ENCODE measurements around the gene CAMTA2. TPM values are rescaled to one million over a fixed set of nuclear protein-coding genes. Genes with fewer than 3 reads are reported as not detected.
"Not testable (repeated sequence)": the region's sequence is repeated elsewhere in the genome, so short reads cannot be mapped to it uniquely, and the experiment has no call there.

Gene CAMTA2
- total RNA-seq, 1 donor from 2014 or later = 12.5 TPM

DNA sequence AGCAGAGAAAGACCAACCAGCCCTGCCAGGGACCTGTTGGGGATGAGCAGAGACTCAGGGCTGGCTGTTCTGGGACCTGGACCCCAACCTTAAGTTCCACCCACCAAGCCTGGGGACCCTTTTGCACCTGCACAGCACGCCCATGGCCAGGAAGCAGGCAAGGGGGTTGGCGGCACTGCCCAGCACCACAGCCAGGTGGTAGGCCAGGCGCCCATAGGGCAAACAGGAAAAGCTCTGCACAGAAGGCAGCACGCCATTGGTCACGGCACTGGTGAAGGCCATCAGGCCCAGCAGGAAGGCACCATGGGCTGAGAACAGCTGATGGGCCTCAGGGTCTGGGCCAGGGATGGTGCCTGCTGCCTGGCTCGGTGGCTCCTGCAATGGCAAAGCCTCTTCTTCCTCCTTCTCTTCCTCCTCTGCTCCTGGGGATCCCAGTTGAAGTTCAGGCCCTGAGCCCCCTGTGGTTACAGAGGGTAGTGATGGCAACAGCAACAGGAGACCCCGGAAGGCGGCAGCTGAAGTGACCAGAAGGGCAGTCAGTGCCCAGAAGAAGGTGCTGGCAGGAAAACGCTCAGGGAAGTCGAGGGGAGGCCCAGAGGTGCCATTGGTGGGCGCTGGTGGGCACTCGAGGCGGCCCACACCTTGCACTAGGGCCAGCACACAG is 46.0 kb upstream of the CAMTA2 start:
- Mint-ChIP-seq H3K27ac (ENCODE audit: unreplicated experiment) (no peak overlapping the region), H3K4me3 (no peak overlapping the region), H3K36me3 (ENCODE audit: low read depth) (no peaks in the 10 kb centered on the region), H3K9me3 (no peaks in the 10 kb centered on the region), H3K27me3 (ENCODE audit: low read depth) (peaks cover 52% of the 10 kb centered on the region), H3K4me1 (peaks cover 5% of the 10 kb centered on the region)
- no peak for DNase-seq (ENCODE audit: low read depth, low spot score)
- TF ChIP-seq, protein P1, sequence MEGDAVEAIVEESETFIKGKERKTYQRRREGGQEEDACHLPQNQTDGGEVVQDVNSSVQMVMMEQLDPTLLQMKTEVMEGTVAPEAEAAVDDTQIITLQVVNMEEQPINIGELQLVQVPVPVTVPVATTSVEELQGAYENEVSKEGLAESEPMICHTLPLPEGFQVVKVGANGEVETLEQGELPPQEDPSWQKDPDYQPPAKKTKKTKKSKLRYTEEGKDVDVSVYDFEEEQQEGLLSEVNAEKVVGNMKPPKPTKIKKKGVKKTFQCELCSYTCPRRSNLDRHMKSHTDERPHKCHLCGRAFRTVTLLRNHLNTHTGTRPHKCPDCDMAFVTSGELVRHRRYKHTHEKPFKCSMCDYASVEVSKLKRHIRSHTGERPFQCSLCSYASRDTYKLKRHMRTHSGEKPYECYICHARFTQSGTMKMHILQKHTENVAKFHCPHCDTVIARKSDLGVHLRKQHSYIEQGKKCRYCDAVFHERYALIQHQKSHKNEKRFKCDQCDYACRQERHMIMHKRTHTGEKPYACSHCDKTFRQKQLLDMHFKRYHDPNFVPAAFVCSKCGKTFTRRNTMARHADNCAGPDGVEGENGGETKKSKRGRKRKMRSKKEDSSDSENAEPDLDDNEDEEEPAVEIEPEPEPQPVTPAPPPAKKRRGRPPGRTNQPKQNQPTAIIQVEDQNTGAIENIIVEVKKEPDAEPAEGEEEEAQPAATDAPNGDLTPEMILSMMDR (conservative IDR thresholded peaks at IDR 0.05) = no peak

- Mint-ChIP-seq H3K4me1 (peaks cover 5% of the 10 kb centered on the region), H3K27me3 (ENCODE audit: low read depth) (peaks cover 52% of the 10 kb centered on the region), H3K9me3 (no peaks in the 10 kb centered on the region), H3K4me3 (no peak overlapping the region), H3K36me3 (ENCODE audit: low read depth) (no peaks in the 10 kb centered on the region), H3K27ac (ENCODE audit: unreplicated experiment) (no peak overlapping the region)
- TF ChIP-seq, protein P1 (conservative IDR thresholded peaks at IDR 0.05) = no peak
- no peak for DNase-seq (ENCODE audit: low read depth, low spot score)
Observed at GRCh38 chr17:5032865-5033264, 45.4 kb upstream of the CAMTA2 start.

DNA sequence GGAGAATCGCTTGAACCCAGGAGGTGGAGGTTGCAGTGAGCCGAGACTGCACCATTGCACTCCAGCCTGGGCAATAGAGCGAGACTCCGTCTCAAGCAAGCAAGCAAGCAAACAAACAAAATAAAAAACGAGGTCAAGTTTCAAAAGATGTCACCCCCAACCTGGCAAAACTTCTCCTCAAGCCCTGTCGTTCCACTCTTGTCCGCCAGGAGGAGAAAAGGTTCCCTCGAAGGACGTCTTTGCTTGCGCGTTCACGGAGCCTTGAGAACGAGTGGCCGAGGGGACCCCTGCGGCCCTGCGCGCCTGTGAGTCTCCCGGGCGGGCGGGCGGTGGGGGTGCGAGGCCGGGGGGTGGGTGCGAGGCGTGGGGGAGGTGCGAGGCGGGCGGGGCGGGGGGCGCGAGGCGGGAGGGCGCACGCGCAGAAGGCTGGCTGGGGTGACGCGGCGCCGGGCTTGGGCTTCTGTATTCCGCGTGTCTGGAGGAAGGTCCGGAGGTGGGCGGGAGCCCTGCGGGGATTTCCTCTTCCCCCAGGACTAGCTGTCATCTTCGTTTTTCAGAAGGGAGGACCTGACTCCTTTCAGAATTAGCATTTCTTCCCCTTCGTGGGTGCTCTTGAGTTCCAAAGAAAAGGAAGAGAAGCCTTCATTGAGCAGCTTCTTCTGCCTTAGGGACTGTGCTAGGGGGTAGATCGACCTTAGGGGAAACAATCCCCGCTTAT is 44.0 kb upstream of the CAMTA2 start:
- Mint-ChIP-seq H3K4me1 (peaks cover 5% of the 10 kb centered on the region), H3K36me3 (ENCODE audit: low read depth) (no peaks in the 10 kb centered on the region), H3K27me3 (ENCODE audit: low read depth) (peaks cover 43% of the 10 kb centered on the region), H3K27ac (ENCODE audit: unreplicated experiment) (no peak overlapping the region), H3K9me3 (no peaks in the 10 kb centered on the region), H3K4me3 (peak overlapping the region; percentile 73)
- peak; percentile 89 for DNase-seq (ENCODE audit: low read depth, low spot score)
- TF ChIP-seq, protein P1 (conservative IDR thresholded peaks at IDR 0.05) = peak; percentile 75

DNA sequence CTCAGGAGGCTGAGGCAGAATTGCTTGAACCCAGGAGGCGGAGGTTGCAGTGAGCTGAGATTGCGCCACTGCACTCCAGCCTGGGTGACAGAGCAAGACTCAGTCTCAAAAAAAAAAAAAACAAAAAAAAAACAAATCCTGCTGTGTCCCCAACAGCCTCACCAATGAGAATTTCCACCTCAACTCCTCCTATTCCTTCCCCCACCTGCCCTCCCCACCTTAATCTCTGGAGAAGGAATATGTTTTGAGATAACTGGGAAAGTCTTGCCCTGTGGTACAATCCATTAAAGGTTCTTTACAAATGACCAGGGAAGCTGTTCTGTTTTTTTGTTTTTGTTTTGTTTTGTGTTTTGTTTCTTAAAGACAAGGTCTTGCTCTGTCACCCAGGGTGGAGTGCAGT is 42.7 kb upstream of the CAMTA2 start:
- H3K36me3 Mint-ChIP-seq (ENCODE audit: low read depth); H3K4me1 Mint-ChIP-seq; DNase-seq (ENCODE audit: low read depth, low spot score); H3K9me3 Mint-ChIP-seq; H3K4me3 Mint-ChIP-seq; H3K27ac Mint-ChIP-seq (ENCODE audit: unreplicated experiment): not testable (repeated sequence)
- H3K27me3 Mint-ChIP-seq (ENCODE audit: low read depth) = peaks cover 41% of the 10 kb centered on the region

- TF ChIP-seq, protein P1 (conservative IDR thresholded peaks at IDR 0.05) = no peak
- DNase-seq (ENCODE audit: low read depth, low spot score) = no peak
- H3K4me3 Mint-ChIP-seq = no peak overlapping the region
- H3K9me3 Mint-ChIP-seq = no peaks in the 10 kb centered on the region
- H3K27ac Mint-ChIP-seq (ENCODE audit: unreplicated experiment) = no peak overlapping the region
- H3K27me3 Mint-ChIP-seq (ENCODE audit: low read depth) = peaks cover 25% of the 10 kb centered on the region
- peaks cover 5% of the 10 kb centered on the region for H3K4me1 Mint-ChIP-seq
- no peaks in the 10 kb centered on the region for H3K36me3 Mint-ChIP-seq (ENCODE audit: low read depth)
Observed at GRCh38 chr17:5027916-5028315, 40.4 kb upstream of the CAMTA2 start.

DNA sequence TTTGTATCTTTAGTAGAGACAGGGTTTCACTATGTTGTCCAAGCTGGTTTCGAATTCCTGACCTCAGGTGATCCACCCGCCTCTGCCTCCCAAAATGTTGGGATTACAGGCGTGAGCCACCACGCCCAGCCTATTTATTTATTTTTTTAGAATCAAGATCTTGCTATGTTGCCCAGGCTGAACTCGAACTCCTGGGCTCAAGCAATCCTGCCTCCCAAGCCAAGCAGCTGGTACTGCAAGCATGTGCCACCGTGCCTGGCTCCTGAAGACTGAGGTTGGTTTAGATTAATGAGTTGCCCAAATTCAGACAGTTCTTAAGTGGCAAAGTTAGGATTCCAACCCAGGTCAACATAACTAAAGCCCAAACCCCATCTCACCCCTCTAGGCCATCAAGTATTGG is 39.8 kb upstream of the CAMTA2 start:
- Mint-ChIP-seq H3K4me3 (no peak overlapping the region), H3K27ac (ENCODE audit: unreplicated experiment) (no peak overlapping the region), H3K4me1 (peaks cover 5% of the 10 kb centered on the region), H3K36me3 (ENCODE audit: low read depth) (no peaks in the 10 kb centered on the region), H3K27me3 (ENCODE audit: low read depth) (peaks cover 25% of the 10 kb centered on the region), H3K9me3 (no peaks in the 10 kb centered on the region)
- no peak for DNase-seq (ENCODE audit: low read depth, low spot score)
- TF ChIP-seq, protein P1 (conservative IDR thresholded peaks at IDR 0.05) = no peak

Data from neural crest cell (in vitro differentiated cells).